22Rv1 (cell line): ENCODE results near the gene KLC1.

Source experiments
- H3K27ac ChIP-seq: fragments of 450-650 bp; 2 replicates; pipeline ENCODE4 v1.5.1; 2017
- ZFX ChIP-seq: fragments of 450-650 bp; IDR thresholded peaks from 2 replicates; pipeline ENCODE4 v1.6.1; 2017; ENCODE audit warnings: antibody characterized with exemption, borderline replicate concordance
- TF ChIP-seq, protein P1 (sequence below): fragments of 450-650 bp; IDR thresholded peaks from 2 replicates; pipeline ENCODE4 v1.5.1; 2017; ENCODE audit warnings: mild to moderate bottlenecking

KLC1 gene

GRCh38 chr14:103627073-103628025, 1.7 kb upstream of the KLC1 start:
- H3K27ac ChIP-seq: no peak overlapping the region
- TF ChIP-seq, protein P1, sequence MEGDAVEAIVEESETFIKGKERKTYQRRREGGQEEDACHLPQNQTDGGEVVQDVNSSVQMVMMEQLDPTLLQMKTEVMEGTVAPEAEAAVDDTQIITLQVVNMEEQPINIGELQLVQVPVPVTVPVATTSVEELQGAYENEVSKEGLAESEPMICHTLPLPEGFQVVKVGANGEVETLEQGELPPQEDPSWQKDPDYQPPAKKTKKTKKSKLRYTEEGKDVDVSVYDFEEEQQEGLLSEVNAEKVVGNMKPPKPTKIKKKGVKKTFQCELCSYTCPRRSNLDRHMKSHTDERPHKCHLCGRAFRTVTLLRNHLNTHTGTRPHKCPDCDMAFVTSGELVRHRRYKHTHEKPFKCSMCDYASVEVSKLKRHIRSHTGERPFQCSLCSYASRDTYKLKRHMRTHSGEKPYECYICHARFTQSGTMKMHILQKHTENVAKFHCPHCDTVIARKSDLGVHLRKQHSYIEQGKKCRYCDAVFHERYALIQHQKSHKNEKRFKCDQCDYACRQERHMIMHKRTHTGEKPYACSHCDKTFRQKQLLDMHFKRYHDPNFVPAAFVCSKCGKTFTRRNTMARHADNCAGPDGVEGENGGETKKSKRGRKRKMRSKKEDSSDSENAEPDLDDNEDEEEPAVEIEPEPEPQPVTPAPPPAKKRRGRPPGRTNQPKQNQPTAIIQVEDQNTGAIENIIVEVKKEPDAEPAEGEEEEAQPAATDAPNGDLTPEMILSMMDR: no peak
- no peak for TF ChIP-seq ZFX

- no peak for TF ChIP-seq ZFX
- H3K27ac ChIP-seq: peak overlapping the region; percentile 68
Measured at GRCh38 chr14:103628221-103628683, 759 bp upstream of the KLC1 start.

GRCh38 chr14:103629503-103630121, 601 bp downstream of the KLC1 start:
- H3K27ac ChIP-seq: peak overlapping the region; percentile 68
- TF ChIP-seq, protein P1: no peak
- TF ChIP-seq ZFX: no peak

- H3K27ac ChIP-seq: no peak overlapping the region; the same call in 1 of the 2 replicates
- TF ChIP-seq ZFX: no peak
- TF ChIP-seq, protein P1: no peak
Measured at GRCh38 chr14:103630364-103631108, 1.5 kb downstream of the KLC1 start.

GRCh38 chr14:103633391-103633790, 4.4 kb downstream of the KLC1 start:
- no peak overlapping the region for H3K27ac ChIP-seq

DNA sequence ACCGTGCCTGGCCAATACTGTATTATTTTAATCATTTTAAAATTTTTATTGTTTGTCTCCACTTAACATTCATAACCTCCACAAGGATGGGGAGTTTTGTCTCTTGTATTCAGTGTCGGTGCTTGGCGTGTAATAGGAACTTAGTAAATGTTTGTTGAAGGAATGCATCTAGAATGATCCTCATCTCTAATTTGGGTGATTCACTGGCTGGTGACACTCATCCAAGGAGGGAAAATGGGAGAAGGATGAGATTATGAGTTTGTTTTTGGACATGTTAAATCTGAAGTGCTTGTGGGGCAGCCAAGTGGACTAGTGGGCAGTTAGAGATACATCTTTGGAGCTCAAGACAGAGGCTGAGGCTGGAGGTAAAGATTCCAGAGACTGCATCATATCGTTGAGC, 5.1 kb downstream of the KLC1 start:
- TF ChIP-seq, protein P1: no peak
- no peak for TF ChIP-seq ZFX
- H3K27ac ChIP-seq: no peak overlapping the region

More at GRCh38 chr14:103633391-103633790, 4.4 kb downstream of the KLC1 start:
- TF ChIP-seq, protein P1: no peak
- no peak for TF ChIP-seq ZFX

DNA sequence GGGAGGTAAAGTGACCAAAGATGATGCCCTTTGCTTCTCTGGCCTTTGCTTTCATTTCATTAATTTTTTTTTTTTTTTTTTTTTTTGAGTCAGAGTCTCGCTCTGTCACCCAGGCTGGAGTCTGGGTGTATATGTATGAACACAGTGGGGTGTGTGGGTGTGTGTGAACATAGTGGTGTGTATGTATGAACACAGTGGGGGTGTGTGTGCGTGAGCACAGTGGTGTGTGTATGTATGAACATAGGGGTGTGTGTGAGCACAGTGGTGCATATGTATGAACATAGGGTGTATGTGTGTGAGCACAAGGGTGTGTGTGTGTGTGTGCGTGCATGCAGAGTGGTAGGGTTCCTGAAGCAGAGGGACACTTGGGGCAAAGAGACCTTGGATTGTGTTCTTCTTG, 9.6 kb downstream of the KLC1 start:
- no peak for TF ChIP-seq ZFX
- TF ChIP-seq, protein P1: no peak
- no peak overlapping the region for H3K27ac ChIP-seq
